H9 (cell line): ENCODE results near the gene GK2. TPM values are rescaled to one million over a fixed set of nuclear protein-coding genes. Genes with fewer than 3 reads are reported as not detected.

ENCODE experiments used
- DNase-seq: peaks from one replicate; pipeline ENCODE4 v3.0.0-alpha.2; 2017
- H2AFZ ChIP-seq: one replicate; pipeline ENCODE4 v1.6.1; 2013; ENCODE audit warnings: mild to moderate bottlenecking, low read length, control low read depth, moderate library complexity
- H2AK5ac ChIP-seq: 2 replicates; pipeline ENCODE4 v1.6.1; 2013; ENCODE audit warnings: low read length, control low read depth, mixed read lengths; ENCODE audit not compliant: insufficient read length
- H2BK120ac ChIP-seq: one replicate; pipeline ENCODE4 v1.6.1; 2013; ENCODE audit warnings: low read depth, mild to moderate bottlenecking, low read length, control low read depth, inconsistent platforms; ENCODE audit not compliant: poor library complexity, severe bottlenecking
- H2BK12ac ChIP-seq: 2 replicates; pipeline ENCODE4 v1.6.1; 2013; ENCODE audit warnings: low read length, control low read depth, mixed read lengths, low read depth; ENCODE audit not compliant: insufficient read length
- H2BK15ac ChIP-seq: 2 replicates; pipeline ENCODE4 v1.6.1; 2013; ENCODE audit warnings: low read depth, low read length, control low read depth
- H2BK20ac ChIP-seq: one replicate; pipeline ENCODE4 v1.6.1; 2013; ENCODE audit warnings: low read depth, mild to moderate bottlenecking, low read length, control low read depth, inconsistent platforms; ENCODE audit not compliant: poor library complexity, severe bottlenecking
- H2BK5ac ChIP-seq: 2 replicates; pipeline ENCODE4 v1.6.1; 2013; ENCODE audit warnings: low read length, control low read depth, mixed read lengths; ENCODE audit not compliant: insufficient read length
- H3K14ac ChIP-seq: 2 replicates; pipeline ENCODE4 v1.6.1; 2013; ENCODE audit warnings: low read length, control low read depth; ENCODE audit not compliant: insufficient read depth
- H3K18ac ChIP-seq: 2 replicates; pipeline ENCODE4 v1.6.1; 2013; ENCODE audit warnings: low read depth, mild to moderate bottlenecking, mixed read lengths, low read length, control low read depth; ENCODE audit not compliant: insufficient read length
- H3K23ac ChIP-seq: 2 replicates; pipeline ENCODE4 v1.6.1; 2013; ENCODE audit warnings: low read length, control low read depth, mixed read lengths, low read depth; ENCODE audit not compliant: insufficient read length
- H3K23me2 ChIP-seq: 2 replicates; pipeline ENCODE4 v1.6.1; 2013; ENCODE audit warnings: low read depth, mild to moderate bottlenecking, mixed read lengths, low read length, control low read depth; ENCODE audit not compliant: insufficient read length, poor library complexity, severe bottlenecking
- H3K27ac ChIP-seq: 2 replicates; pipeline ENCODE4 v1.5.1; 2013; ENCODE audit warnings: low read length, control low read depth, mixed read lengths, low read depth; ENCODE audit not compliant: insufficient read length
- H3K27me3 ChIP-seq: 2 replicates; pipeline ENCODE4 v1.6.1; 2013; ENCODE audit warnings: low read length, control low read depth, inconsistent platforms; ENCODE audit not compliant: insufficient read depth
- H3K4ac ChIP-seq: 2 replicates; pipeline ENCODE4 v1.6.1; 2013; ENCODE audit warnings: low read depth, mild to moderate bottlenecking, control low read depth, inconsistent platforms, low read length, moderate library complexity
- H3K4me1 ChIP-seq: 2 replicates; pipeline ENCODE4 v1.6.1; 2013; ENCODE audit warnings: low read length, control low read depth, inconsistent platforms; ENCODE audit not compliant: insufficient read depth
- H3K4me2 ChIP-seq: 2 replicates; pipeline ENCODE4 v1.6.1; 2013; ENCODE audit warnings: low read length, control low read depth, mixed read lengths; ENCODE audit not compliant: insufficient read length, insufficient read depth
- H3K56ac ChIP-seq: 2 replicates; pipeline ENCODE4 v1.6.1; 2013; ENCODE audit warnings: low read depth, mild to moderate bottlenecking, mixed read lengths, low read length, control low read depth; ENCODE audit not compliant: insufficient read length
- H3K79me1 ChIP-seq: 2 replicates; pipeline ENCODE4 v1.6.1; 2013; ENCODE audit warnings: low read depth, mild to moderate bottlenecking, moderate library complexity, low read length, control low read depth, inconsistent platforms; ENCODE audit not compliant: insufficient read depth, poor library complexity, severe bottlenecking
- H3K79me2 ChIP-seq: 2 replicates; pipeline ENCODE4 v1.6.1; 2013; ENCODE audit warnings: low read length, control low read depth, inconsistent platforms; ENCODE audit not compliant: insufficient read depth
- H3K9ac ChIP-seq: 2 replicates; pipeline ENCODE4 v1.6.1; 2013; ENCODE audit warnings: low read length, control low read depth, mixed read lengths; ENCODE audit not compliant: insufficient read length; ENCODE audit errors: extremely low read depth
- H3K9me3 ChIP-seq: one replicate; pipeline ENCODE4 v1.6.1; 2013; ENCODE audit warnings: low read depth, low read length, inconsistent platforms; ENCODE audit not compliant: control insufficient read depth
- H3T11ph ChIP-seq: one replicate; pipeline ENCODE4 v1.6.1; 2013; ENCODE audit warnings: mild to moderate bottlenecking, low read length, control low read depth, inconsistent platforms
- H4K20me1 ChIP-seq: one replicate; pipeline ENCODE4 v1.6.1; 2013; ENCODE audit not compliant: control insufficient read depth, insufficient read length, insufficient read depth
- H4K5ac ChIP-seq: 2 replicates; pipeline ENCODE4 v1.6.1; 2013; ENCODE audit warnings: low read depth, mild to moderate bottlenecking, mixed read lengths, low read length, control low read depth; ENCODE audit not compliant: insufficient read length
- H4K8ac ChIP-seq: replicated peaks from 2 replicates; pipeline ENCODE4 v1.6.1; 2013; ENCODE audit warnings: low read length, control low read depth, mixed read lengths, low read depth; ENCODE audit not compliant: insufficient read length
- H4K91ac ChIP-seq: 2 replicates; pipeline ENCODE4 v1.6.1; 2013; ENCODE audit warnings: low read depth, mild to moderate bottlenecking, moderate library complexity, mixed read lengths, low read length, control low read depth; ENCODE audit not compliant: insufficient read length
- H3K27ac Mint-ChIP-seq, 3 experiments: 2 replicates in 2 of 3; 3 replicates in 1 of 3; pipeline ENCODE4 v1.8.0; 2020 to 2021; ENCODE audit warnings: mixed read lengths in 3 of 3, mild to moderate bottlenecking in 1 of 3, moderate library complexity in 1 of 3
- H3K27me3 Mint-ChIP-seq: 2 replicates; pipeline ENCODE4 v1.8.0; 2021; ENCODE audit warnings: low read depth, mild to moderate bottlenecking, moderate library complexity, mixed read lengths
- H3K36me3 Mint-ChIP-seq, 3 experiments: 2 replicates in 2 of 3; 3 replicates in 1 of 3; pipeline ENCODE4 v1.8.0; 2020 to 2021; ENCODE audit warnings: low read depth in 3 of 3, mixed read lengths in 3 of 3; ENCODE audit not compliant: insufficient read depth in 1 of 3
- H3K4me1 Mint-ChIP-seq, 2 experiments: 2 replicates each; pipeline ENCODE4 v1.8.0; 2020; ENCODE audit warnings: mixed read lengths in 2 of 2
- H3K4me3 Mint-ChIP-seq, 2 experiments: 2 replicates in 1 of 2; 3 replicates in 1 of 2; pipeline ENCODE4 v1.8.0; 2020 to 2021; ENCODE audit warnings: mild to moderate bottlenecking in 2 of 2, mixed read lengths in 2 of 2, moderate library complexity in 1 of 2
- H3K9me3 Mint-ChIP-seq, 2 experiments: 2 replicates in 1 of 2; 3 replicates in 1 of 2; pipeline ENCODE4 v1.8.0; 2020; ENCODE audit warnings: mild to moderate bottlenecking in 2 of 2, mixed read lengths in 2 of 2, moderate library complexity in 1 of 2
- CTCF ChIP-seq: fragments of 200-600 bp; sonication (generic); conservative IDR thresholded peaks from 3 replicates; pipeline ENCODE4 v1.8.0; 2021; ENCODE audit warnings: antibody characterized with exemption, mild to moderate bottlenecking
- WGBS: extraction: QIAGEN DNeasy Blood & Tissue Kit; methylation state at CpG from one replicate; pipeline ENCODE4 v1.1.7; 2013; ENCODE audit warnings: missing lambda C conversion rate, low lambda C conversion rate, mixed read lengths; ENCODE audit not compliant: insufficient read length; ENCODE audit errors: extremely low coverage; 5-methylcytosine and 5-hydroxymethylcytosine counted together
- total RNA-seq: library from RNA; stranded (reverse); gene quantifications from 2 replicates; pipeline ENCODE4 v1.2.1, GENCODE V29; 2021

GK2 gene
- total RNA-seq, 1 experiment from 2014 or later: not detected

- Histone ChIP-seq H4K5ac (no peak overlapping the region), H3K9me3 (no peaks in the 10 kb centered on the region), H3K79me2 (no peaks in the 10 kb centered on the region), H3K9ac (no peak overlapping the region), H2BK12ac (no peak overlapping the region), H3K23ac (no peak overlapping the region), H2BK20ac (no peak overlapping the region), H3K56ac (no peak overlapping the region), H3K23me2 (no peaks in the 10 kb centered on the region), H3K4me2 (no peak overlapping the region), H3K27me3 (no peaks in the 10 kb centered on the region), H2AK5ac (no peak overlapping the region), H3T11ph (no peak overlapping the region), H4K91ac (no peak overlapping the region), H3K79me1 (no peaks in the 10 kb centered on the region), H3K4me1 (no peaks in the 10 kb centered on the region), H3K27ac (no peak overlapping the region), H4K8ac (no peak overlapping the region), H4K20me1 (no peaks in the 10 kb centered on the region), H2BK5ac (no peak overlapping the region), H3K14ac (no peak overlapping the region), H3K4ac (no peak overlapping the region), H3K18ac (no peak overlapping the region), H2BK120ac (no peak overlapping the region), H2AFZ (no peak overlapping the region), H2BK15ac (no peak overlapping the region)
- Mint-ChIP-seq H3K36me3 (no peaks in the 10 kb centered on the region), H3K4me1 (0 out of 4 replicates have a peak, but pooled peaks cover 0 to 6% of the 10 kb centered on the region in 2 experiments), H3K9me3 (no peaks in the 10 kb centered on the region), H3K27me3 (no peaks in the 10 kb centered on the region), H3K27ac (no peak overlapping the region), H3K4me3 (no peak overlapping the region)
- TF ChIP-seq CTCF: no peak
- WGBS: no CpG with 5 or more reads among the region's 5 CpGs
- DNase-seq: no peak
These were observed 47.2 kb upstream of the GK2 start for GRCh38 chr4:79455216-79455615.
